ENCODE data around the gene CTNNA3.
A peak's percentile ranks its signal among the peaks of the same experiment; 100 is the strongest.

GRCh38 chr10:67520924-67521520, 175.0 kb downstream of the CTNNA3 start:
- peak in 5 of 6 experiments; percentile 12 to 88 (median 80) for TF ChIP-seq CTCF (IDR thresholded peaks at IDR 0.05)
- no peak for TF ChIP-seq POLR2A (IDR thresholded peaks at IDR 0.05)
